Non-pigmented ciliary epithelial cell (primary cell): Measurements from ENCODE around the gene CD276.
"Not testable (repeated sequence)": the region's sequence is repeated elsewhere in the genome, so short reads cannot be mapped to it uniquely, and the experiment has no call there.

Source experiments
- DNase-seq: peaks from one replicate; pipeline ENCODE4 v3.0.0-alpha.2; 2010; ENCODE audit warnings: low read depth

The CD276 gene

GRCh38 chr15:73684581-73685455, 635 bp downstream of the CD276 start:
- no peak for DNase-seq

GRCh38 chr15:73685981-73686380, 1.8 kb downstream of the CD276 start:
- no peak for DNase-seq

GRCh38 chr15:73686781-73687256, 2.6 kb downstream of the CD276 start:
- peak; percentile 83 for DNase-seq

- DNase-seq, result no peak
Measured at GRCh38 chr15:73687351-73687750, 3.2 kb downstream of the CD276 start.

GRCh38 chr15:73688455-73688854, 4.3 kb downstream of the CD276 start:
- DNase-seq, result no peak

GRCh38 chr15:73691396-73691795, 7.2 kb downstream of the CD276 start:
- peak; percentile 44 for DNase-seq

- DNase-seq, result no peak
Measured at GRCh38 chr15:73694419-73694818, 10.2 kb downstream of the CD276 start.

- DNase-seq, result no peak
Measured at GRCh38 chr15:73695773-73696640, 11.8 kb downstream of the CD276 start.

GRCh38 chr15:73696641-73697001, 12.4 kb downstream of the CD276 start:
- no peak for DNase-seq

- DNase-seq, result peak; percentile 68
Measured at GRCh38 chr15:73697033-73697467, 12.9 kb downstream of the CD276 start.

GRCh38 chr15:73699249-73700040, 15.3 kb downstream of the CD276 start:
- DNase-seq, result no peak

GRCh38 chr15:73700041-73700842, 16.1 kb downstream of the CD276 start:
- DNase-seq, result no peak

GRCh38 chr15:73702311-73703239, 18.4 kb downstream of the CD276 start:
- not testable (repeated sequence) for DNase-seq

- not testable (repeated sequence) for DNase-seq
Measured at GRCh38 chr15:73703601-73704000, 19.4 kb downstream of the CD276 start.

GRCh38 chr15:73704142-73704868, 20.1 kb downstream of the CD276 start:
- DNase-seq, result not testable (repeated sequence)

GRCh38 chr15:73704869-73705645, 20.9 kb downstream of the CD276 start:
- no peak for DNase-seq

GRCh38 chr15:73708691-73709090, 24.5 kb downstream of the CD276 start:
- DNase-seq, result no peak

GRCh38 chr15:73709241-73709640, 25.1 kb downstream of the CD276 start:
- DNase-seq, result no peak
